ENCODE measurements around the gene CCDC148.

The CCDC148 gene

DNA sequence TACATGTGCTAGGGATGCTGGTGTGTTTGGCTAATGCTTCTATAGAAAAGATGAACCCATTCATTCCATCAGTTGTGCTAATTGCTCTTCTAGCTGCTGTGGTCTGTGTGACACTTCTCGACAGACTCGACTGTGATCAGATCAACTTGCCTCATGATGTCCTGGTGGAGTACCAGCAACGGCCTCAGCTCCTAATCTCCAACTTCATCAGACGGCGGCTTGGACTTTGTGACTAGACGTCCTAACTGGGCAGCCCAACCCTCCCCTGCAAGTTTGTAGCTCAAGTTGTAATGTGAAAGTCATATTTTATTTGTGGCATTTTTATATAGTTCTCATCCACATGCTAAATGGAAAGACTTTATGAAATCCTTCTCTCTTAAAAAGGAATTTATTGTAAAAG, 321.9 kb downstream of the CCDC148 start (continued):
- TF ChIP-seq ZNF549 (tag by site-specific recombination; IDR thresholded peaks at IDR 0.05) (no peak), REST (tag by site-specific recombination; IDR thresholded peaks at IDR 0.05) (no peak), ZNF571 (tag by site-specific recombination; IDR thresholded peaks at IDR 0.05) (no peak), ZNF560 (tag by site-specific recombination; IDR thresholded peaks at IDR 0.05; ENCODE audit: borderline replicate concordance) (no peak), ZNF398 (tag by site-specific recombination; IDR thresholded peaks at IDR 0.05) (no peak), ZNF768 (tag by site-specific recombination; IDR thresholded peaks at IDR 0.05) (no peak), ZNF354C (tag by site-specific recombination; IDR thresholded peaks at IDR 0.05; ENCODE audit: borderline replicate concordance, low read depth) (no peak)

DNA sequence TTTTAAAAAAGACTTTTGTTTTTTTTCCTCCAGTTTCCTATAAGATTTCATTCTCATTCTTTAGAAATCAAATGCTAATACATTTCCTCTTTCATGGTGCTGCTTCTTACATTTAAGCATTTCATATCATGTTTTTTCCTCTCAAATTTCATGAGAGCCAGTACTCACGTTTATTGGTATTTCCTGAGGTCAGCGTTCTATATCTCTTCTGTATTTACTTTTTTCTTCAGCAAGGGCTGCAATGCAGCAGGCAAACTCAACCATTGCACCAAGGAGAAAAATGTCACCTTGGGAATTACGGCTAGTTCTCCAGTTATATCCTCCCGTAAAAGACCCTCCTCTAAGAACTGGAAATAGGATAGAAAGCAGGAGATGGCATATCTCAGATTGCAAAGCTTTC, 322.5 kb downstream of the CCDC148 start:
- TF ChIP-seq ZNF184 (tag by site-specific recombination; IDR thresholded peaks at IDR 0.05) (no peak), KLF7 (tag by site-specific recombination; IDR thresholded peaks at IDR 0.05; ENCODE audit: borderline replicate concordance) (no peak), EGR2 (tag by site-specific recombination; IDR thresholded peaks at IDR 0.05; ENCODE audit: low read depth) (no peak), ZNF629 (tag by site-specific recombination; IDR thresholded peaks at IDR 0.05) (no peak), ZNF248 (tag by site-specific recombination; IDR thresholded peaks at IDR 0.05) (no peak), ZNF596 (tag by site-specific recombination; IDR thresholded peaks at IDR 0.05) (no peak), HOXD13 (CRISPR knock-in tag; IDR thresholded peaks at IDR 0.05; ENCODE audit: borderline replicate concordance) (no peak), ZBTB26 (tag by site-specific recombination; optimal IDR thresholded peaks at IDR 0.05) (no peak), ZNF324 (tag by site-specific recombination; IDR thresholded peaks at IDR 0.05) (no peak), ZNF704 (tag by site-specific recombination; IDR thresholded peaks at IDR 0.05) (no peak), IKZF3 (tag by site-specific recombination; IDR thresholded peaks at IDR 0.05) (no peak), ZNF394 (tag by site-specific recombination; IDR thresholded peaks at IDR 0.05; ENCODE audit: borderline replicate concordance) (no peak), ZBTB48 (tag by site-specific recombination; IDR thresholded peaks at IDR 0.05) (no peak), ZNF112 (tag by site-specific recombination; IDR thresholded peaks at IDR 0.05) (no peak)
- TF ChIP-seq, protein P1, sequence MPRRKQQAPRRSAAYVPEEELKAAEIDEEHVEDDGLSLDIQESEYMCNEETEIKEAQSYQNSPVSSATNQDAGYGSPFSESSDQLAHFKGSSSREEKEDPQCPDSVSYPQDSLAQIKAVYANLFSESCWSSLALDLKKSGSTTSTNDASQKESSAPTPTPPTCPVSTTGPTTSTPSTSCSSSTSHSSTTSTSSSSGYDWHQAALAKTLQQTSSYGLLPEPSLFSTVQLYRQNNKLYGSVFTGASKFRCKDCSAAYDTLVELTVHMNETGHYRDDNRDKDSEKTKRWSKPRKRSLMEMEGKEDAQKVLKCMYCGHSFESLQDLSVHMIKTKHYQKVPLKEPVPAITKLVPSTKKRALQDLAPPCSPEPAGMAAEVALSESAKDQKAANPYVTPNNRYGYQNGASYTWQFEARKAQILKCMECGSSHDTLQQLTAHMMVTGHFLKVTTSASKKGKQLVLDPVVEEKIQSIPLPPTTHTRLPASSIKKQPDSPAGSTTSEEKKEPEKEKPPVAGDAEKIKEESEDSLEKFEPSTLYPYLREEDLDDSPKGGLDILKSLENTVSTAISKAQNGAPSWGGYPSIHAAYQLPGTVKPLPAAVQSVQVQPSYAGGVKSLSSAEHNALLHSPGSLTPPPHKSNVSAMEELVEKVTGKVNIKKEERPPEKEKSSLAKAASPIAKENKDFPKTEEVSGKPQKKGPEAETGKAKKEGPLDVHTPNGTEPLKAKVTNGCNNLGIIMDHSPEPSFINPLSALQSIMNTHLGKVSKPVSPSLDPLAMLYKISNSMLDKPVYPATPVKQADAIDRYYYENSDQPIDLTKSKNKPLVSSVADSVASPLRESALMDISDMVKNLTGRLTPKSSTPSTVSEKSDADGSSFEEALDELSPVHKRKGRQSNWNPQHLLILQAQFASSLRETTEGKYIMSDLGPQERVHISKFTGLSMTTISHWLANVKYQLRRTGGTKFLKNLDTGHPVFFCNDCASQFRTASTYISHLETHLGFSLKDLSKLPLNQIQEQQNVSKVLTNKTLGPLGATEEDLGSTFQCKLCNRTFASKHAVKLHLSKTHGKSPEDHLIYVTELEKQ (tag by site-specific recombination; IDR thresholded peaks at IDR 0.05; ENCODE audit: borderline replicate concordance) = no peak
- TF ChIP-seq, protein P2, sequence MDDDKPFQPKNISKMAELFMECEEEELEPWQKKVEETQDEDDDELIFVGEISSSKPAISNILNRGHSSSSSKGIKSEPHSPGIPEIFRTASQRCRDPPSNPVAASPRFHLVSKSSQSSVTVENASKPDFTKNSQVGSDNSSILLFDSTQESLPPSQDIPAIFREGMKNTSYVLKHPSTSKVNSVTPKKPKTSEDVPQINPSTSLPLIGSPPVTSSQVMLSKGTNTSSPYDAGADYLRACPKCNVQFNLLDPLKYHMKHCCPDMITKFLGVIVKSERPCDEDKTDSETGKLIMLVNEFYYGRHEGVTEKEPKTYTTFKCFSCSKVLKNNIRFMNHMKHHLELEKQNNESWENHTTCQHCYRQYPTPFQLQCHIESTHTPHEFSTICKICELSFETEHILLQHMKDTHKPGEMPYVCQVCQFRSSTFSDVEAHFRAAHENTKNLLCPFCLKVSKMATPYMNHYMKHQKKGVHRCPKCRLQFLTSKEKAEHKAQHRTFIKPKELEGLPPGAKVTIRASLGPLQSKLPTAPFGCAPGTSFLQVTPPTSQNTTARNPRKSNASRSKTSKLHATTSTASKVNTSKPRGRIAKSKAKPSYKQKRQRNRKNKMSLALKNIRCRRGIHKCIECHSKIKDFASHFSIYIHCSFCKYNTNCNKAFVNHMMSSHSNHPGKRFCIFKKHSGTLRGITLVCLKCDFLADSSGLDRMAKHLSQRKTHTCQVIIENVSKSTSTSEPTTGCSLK (tag by site-specific recombination; IDR thresholded peaks at IDR 0.05) = no peak
- CTCF ChIA-PET = no interaction called here
- no peaks in the 10 kb centered on the region for H3K9me3 ChIP-seq (ENCODE audit: control insufficient read depth, insufficient read depth, low read depth, low read length)
- H3K27ac ChIP-seq (ENCODE audit: extremely low read depth, low read depth, low read length) = no peak overlapping the region
- no peak overlapping the region for H3K4me3 ChIP-seq (ENCODE audit: low read depth, low read length)
- no peaks in the 10 kb centered on the region for H3K36me3 ChIP-seq (ENCODE audit: control insufficient read depth in 2 of 2, insufficient read depth in 1 of 2, low read length in 2 of 2)
- H3K4me1 ChIP-seq (ENCODE audit: control insufficient read depth, insufficient read depth, low read length) = no peaks in the 10 kb centered on the region; the same call in 1 of the 2 replicates
- POLR2A ChIA-PET = no interaction called here
